ENCODE measurements around the gene STAMBPL1. TPM values are rescaled to one million over a fixed set of nuclear protein-coding genes. Genes with fewer than 3 reads are reported as not detected.
A peak's percentile ranks its signal among the peaks of the same experiment; 100 is the strongest.

STAMBPL1 gene
- polyA plus RNA-seq, 1 donor = 25.5 TPM

DNA sequence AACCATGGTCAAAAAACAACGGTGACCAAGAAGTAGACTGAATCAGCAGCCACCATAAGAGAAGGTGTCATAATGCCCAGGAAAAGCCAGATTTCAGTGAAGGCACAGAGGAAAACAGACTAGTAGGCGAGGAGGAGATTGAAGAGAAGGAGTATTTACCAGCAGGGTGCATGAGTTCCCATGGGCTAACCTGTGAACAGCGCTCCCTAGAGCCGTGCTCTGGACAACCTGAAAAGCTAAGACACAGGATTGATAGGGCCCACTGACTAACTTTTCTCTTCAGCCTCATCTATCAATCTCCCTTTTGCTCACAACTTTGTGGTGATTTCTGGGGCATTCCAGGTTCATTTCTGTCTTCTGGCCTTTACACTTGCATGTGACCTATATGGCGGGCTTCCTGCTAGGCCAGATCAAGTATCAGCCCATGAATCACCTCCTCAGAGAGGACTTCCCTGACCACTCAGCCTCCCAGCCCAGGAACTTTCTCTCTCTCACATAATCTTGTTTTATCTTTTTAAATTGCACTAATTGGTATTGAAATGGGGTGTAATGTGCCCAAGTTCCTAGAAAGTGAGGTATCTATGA, 41.2 kb upstream of the STAMBPL1 start:
- Histone ChIP-seq H3K9me3 (ENCODE audit: control insufficient read depth, low read depth, low read length) (no peaks in the 10 kb centered on the region), H3K4me3 (ENCODE audit: low read length) (no peak overlapping the region), H3K27me3 (ENCODE audit: control insufficient read depth, insufficient read depth, low read length) (no peaks in the 10 kb centered on the region), H3K4me1 (ENCODE audit: control insufficient read depth, insufficient read depth, low read length) (peaks cover 18% of the 10 kb centered on the region), H3K27ac (ENCODE audit: low read length) (no peak overlapping the region), H3K36me3 (ENCODE audit: control insufficient read depth, insufficient read depth, low read length) (no peaks in the 10 kb centered on the region)
- 100% methylated on average over 1 of the region's 5 CpGs for WGBS (ENCODE audit: insufficient coverage, low lambda C conversion rate)
- DNase-seq = no peak

DNA sequence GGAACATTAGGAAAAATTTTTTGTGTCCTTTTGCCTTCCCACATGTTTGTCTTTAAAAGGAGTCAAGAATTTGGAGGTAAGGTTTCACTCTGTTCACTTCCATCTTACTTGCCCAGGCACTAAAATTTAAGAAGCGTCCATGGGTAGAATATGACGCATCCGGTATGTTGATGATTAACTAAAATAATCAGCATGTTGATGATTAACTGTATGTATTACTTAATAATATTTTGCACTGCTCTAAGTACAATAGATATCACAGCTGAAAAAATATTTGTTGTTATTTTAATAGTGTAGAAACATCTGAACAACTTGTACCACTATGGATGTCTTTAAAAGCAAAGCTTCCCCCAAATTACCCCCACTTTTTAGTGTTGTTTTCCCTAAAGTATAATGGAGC, 39.9 kb upstream of the STAMBPL1 start:
- H3K36me3 ChIP-seq (ENCODE audit: control insufficient read depth, insufficient read depth, low read length) = no peaks in the 10 kb centered on the region
- peak overlapping the region; percentile 55 for H3K27ac ChIP-seq (ENCODE audit: low read length)
- peaks cover 18% of the 10 kb centered on the region for H3K4me1 ChIP-seq (ENCODE audit: control insufficient read depth, insufficient read depth, low read length)
- no peaks in the 10 kb centered on the region for H3K27me3 ChIP-seq (ENCODE audit: control insufficient read depth, insufficient read depth, low read length)
- no peak overlapping the region for H3K4me3 ChIP-seq (ENCODE audit: low read length)
- WGBS (ENCODE audit: insufficient coverage, low lambda C conversion rate) = no CpG with 5 or more reads among the region's 3 CpGs
- peak; percentile 48 to 85 for DNase-seq
- H3K9me3 ChIP-seq (ENCODE audit: control insufficient read depth, low read depth, low read length) = no peaks in the 10 kb centered on the region

DNA sequence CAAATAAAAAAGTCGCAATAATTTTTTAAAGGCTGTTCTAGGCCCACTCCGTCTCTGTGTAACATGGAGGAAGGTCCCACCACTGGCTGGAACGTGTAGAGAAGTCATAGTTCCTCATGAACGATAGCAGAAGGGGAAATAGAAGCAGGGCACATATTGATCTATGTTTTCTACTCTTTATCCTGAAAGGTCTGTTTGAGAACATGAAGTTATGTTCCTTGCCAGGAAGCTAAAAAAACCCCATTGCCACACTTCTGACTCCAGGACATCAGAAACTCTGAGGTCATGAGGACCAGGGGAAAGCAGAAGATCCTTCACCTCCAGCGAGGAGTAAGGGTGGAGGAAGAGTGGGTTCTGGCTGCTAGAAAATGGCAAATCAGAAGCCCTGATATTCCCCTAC, 39.2 kb upstream of the STAMBPL1 start:
- peaks cover 18% of the 10 kb centered on the region for H3K4me1 ChIP-seq (ENCODE audit: control insufficient read depth, insufficient read depth, low read length)
- H3K36me3 ChIP-seq (ENCODE audit: control insufficient read depth, insufficient read depth, low read length) = no peaks in the 10 kb centered on the region
- no peaks in the 10 kb centered on the region for H3K27me3 ChIP-seq (ENCODE audit: control insufficient read depth, insufficient read depth, low read length)
- H3K27ac ChIP-seq (ENCODE audit: low read length) = peak overlapping the region; percentile 55
- no peaks in the 10 kb centered on the region for H3K9me3 ChIP-seq (ENCODE audit: control insufficient read depth, low read depth, low read length)
- DNase-seq = no peak
- 90% methylated on average over 2 of the region's 5 CpGs for WGBS (ENCODE audit: insufficient coverage, low lambda C conversion rate)
- H3K4me3 ChIP-seq (ENCODE audit: low read length) = no peak overlapping the region

DNA sequence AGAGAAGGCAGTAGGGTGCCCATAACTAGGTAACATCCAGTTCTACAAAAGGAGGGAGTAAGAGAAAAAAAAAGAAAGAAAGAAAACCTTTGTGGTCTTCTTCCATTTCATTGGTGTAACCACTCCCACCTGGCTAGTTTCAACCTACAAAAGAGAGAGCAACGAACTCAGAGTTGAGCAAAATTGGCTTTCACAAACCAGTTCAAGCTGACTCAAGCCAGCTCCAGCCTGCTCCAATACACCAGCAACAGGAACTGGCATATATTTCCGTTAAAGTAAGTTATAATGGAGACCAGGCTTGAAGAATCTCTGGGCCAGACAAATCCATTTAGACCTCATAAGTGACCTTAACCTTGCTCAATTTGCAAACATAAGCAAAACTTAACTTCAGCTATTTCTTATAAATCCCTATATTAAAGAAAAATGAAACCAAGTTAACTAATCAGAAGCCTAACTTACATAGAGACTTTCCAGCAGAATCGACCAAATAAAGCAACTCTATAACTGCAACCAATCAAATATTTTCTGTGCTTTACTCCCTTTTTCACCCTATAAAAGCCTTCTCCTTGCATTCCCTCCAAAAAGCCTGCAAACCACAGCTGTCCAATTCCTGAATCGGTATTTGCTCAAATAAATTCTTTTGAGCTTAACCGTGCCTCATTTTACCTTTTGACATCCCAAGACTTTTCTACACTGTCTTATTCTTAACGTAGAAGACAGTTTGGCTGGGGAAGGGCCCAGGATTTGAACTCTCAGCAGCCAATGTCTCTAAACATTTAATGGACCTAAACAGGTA, 38.5 kb upstream of the STAMBPL1 start:
- 86% methylated on average over 2 of the region's 6 CpGs for WGBS (ENCODE audit: insufficient coverage, low lambda C conversion rate)
- no peaks in the 10 kb centered on the region for H3K9me3 ChIP-seq (ENCODE audit: control insufficient read depth, low read depth, low read length)
- H3K36me3 ChIP-seq (ENCODE audit: control insufficient read depth, insufficient read depth, low read length) = no peaks in the 10 kb centered on the region
- no peaks in the 10 kb centered on the region for H3K27me3 ChIP-seq (ENCODE audit: control insufficient read depth, insufficient read depth, low read length)
- no peak overlapping the region for H3K4me3 ChIP-seq (ENCODE audit: low read length)
- peaks cover 18% of the 10 kb centered on the region for H3K4me1 ChIP-seq (ENCODE audit: control insufficient read depth, insufficient read depth, low read length)
- peak in 1 of 2 donors; percentile 50 for DNase-seq
- H3K27ac ChIP-seq (ENCODE audit: low read length) = peak overlapping the region; percentile 55

DNA sequence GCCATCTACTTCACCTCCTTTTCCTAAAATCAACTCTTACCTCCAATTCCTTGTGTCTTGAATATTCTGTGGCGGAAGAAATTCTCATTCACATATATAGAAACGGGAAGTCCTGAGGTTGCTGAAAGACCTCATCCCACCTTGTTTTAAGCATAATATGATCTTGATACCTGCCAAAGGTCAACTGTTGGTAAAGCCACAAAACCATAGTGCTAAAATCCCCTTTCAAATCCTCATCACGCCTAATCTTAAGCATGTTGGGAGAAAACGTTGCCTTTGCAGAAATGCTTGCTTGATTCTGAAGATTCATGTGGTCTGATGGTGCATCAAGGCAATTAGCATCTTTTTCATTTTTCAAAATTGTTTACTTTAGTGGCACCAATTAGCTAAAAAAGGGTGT, 36.9 kb upstream of the STAMBPL1 start:
- H3K27ac ChIP-seq (ENCODE audit: low read length) = no peak overlapping the region
- peaks cover 18% of the 10 kb centered on the region for H3K4me1 ChIP-seq (ENCODE audit: control insufficient read depth, insufficient read depth, low read length)
- H3K4me3 ChIP-seq (ENCODE audit: low read length) = no peak overlapping the region
- DNase-seq = no peak
- no peaks in the 10 kb centered on the region for H3K9me3 ChIP-seq (ENCODE audit: control insufficient read depth, low read depth, low read length)
- H3K36me3 ChIP-seq (ENCODE audit: control insufficient read depth, insufficient read depth, low read length) = no peaks in the 10 kb centered on the region
- WGBS (ENCODE audit: insufficient coverage, low lambda C conversion rate) = no CpG with 5 or more reads among the region's 4 CpGs
- no peaks in the 10 kb centered on the region for H3K27me3 ChIP-seq (ENCODE audit: control insufficient read depth, insufficient read depth, low read length)

DNA sequence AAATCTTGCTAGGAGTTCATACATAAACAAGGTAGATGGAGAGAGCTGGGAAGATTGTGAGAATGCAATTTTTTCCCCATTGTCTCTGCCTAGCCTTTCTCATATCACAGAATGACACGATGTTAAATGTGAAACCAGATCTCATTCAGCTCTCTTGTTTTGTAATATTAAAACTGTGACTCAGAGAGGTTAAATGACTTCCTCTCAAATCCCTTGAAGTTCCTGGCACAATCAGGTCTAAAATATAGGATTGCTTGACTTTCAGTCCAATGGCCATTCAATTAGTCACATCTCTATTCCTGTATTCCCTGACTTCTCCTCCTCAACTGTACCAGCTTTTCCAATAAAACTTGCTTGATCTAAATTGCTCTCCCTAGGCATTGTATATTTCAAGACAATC, 31.5 kb upstream of the STAMBPL1 start:
- no peaks in the 10 kb centered on the region for H3K36me3 ChIP-seq (ENCODE audit: control insufficient read depth, insufficient read depth, low read length)
- no peaks in the 10 kb centered on the region for H3K9me3 ChIP-seq (ENCODE audit: control insufficient read depth, low read depth, low read length)
- no peaks in the 10 kb centered on the region for H3K27me3 ChIP-seq (ENCODE audit: control insufficient read depth, insufficient read depth, low read length)
- H3K27ac ChIP-seq (ENCODE audit: low read length) = no peak overlapping the region
- H3K4me1 ChIP-seq (ENCODE audit: control insufficient read depth, insufficient read depth, low read length) = no peaks in the 10 kb centered on the region
- DNase-seq = no peak
- WGBS (ENCODE audit: insufficient coverage, low lambda C conversion rate) = no CpG with 5 or more reads among the region's 1 CpG
- no peak overlapping the region for H3K4me3 ChIP-seq (ENCODE audit: low read length)

DNA sequence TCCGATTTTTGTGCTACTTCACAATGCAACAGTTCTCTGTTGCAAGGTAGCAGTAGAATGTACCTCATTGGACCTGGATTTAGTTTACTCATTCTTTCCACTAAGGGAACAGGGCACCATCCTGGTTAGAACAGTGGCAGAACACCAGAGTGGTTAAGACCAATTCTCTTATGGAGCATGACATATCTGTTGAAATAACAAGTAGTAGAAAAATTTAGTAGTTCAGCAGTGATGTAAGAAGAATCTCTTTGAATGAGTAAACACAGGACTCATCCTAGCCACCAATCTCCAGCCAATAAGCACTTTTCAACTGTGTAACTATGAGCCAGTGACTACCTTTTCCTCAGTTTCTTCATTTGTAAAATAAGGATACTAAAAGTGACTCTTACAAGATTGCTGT, 30.8 kb upstream of the STAMBPL1 start:
- Histone ChIP-seq H3K36me3 (ENCODE audit: control insufficient read depth, insufficient read depth, low read length) (no peaks in the 10 kb centered on the region), H3K27ac (ENCODE audit: low read length) (no peak overlapping the region), H3K4me3 (ENCODE audit: low read length) (no peak overlapping the region), H3K4me1 (ENCODE audit: control insufficient read depth, insufficient read depth, low read length) (no peaks in the 10 kb centered on the region), H3K9me3 (ENCODE audit: control insufficient read depth, low read depth, low read length) (no peaks in the 10 kb centered on the region), H3K27me3 (ENCODE audit: control insufficient read depth, insufficient read depth, low read length) (no peaks in the 10 kb centered on the region)
- no peak for DNase-seq
- WGBS (ENCODE audit: insufficient coverage, low lambda C conversion rate) = 100% methylated on average over 1 of the region's 1 CpG

DNA sequence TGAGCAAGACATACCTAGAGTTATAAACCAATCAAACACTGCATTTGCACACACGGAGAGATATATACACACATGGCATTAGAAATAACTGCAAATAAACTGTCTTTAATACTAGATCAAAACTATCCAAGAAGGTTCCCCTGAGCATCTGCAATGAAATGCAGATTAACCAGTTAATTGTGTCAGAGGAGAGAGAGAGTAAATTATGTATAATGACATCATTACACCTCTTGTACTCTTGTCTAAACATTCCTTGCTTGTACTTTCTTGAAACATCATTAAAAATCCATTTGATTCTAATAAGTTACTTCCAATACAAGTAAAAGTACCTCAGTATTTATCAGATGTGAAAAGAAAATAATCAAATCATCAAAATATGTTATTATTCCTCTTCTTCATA, 29.3 kb upstream of the STAMBPL1 start:
- Histone ChIP-seq H3K27me3 (ENCODE audit: control insufficient read depth, insufficient read depth, low read length) (no peaks in the 10 kb centered on the region), H3K4me3 (ENCODE audit: low read length) (no peak overlapping the region), H3K36me3 (ENCODE audit: control insufficient read depth, insufficient read depth, low read length) (no peaks in the 10 kb centered on the region), H3K27ac (ENCODE audit: low read length) (peak overlapping the region; percentile 72), H3K9me3 (ENCODE audit: control insufficient read depth, low read depth, low read length) (no peaks in the 10 kb centered on the region), H3K4me1 (ENCODE audit: control insufficient read depth, insufficient read depth, low read length) (no peaks in the 10 kb centered on the region)
- DNase-seq = no peak
- WGBS (ENCODE audit: insufficient coverage, low lambda C conversion rate) = no CpG with 5 or more reads among the region's 1 CpG

DNA sequence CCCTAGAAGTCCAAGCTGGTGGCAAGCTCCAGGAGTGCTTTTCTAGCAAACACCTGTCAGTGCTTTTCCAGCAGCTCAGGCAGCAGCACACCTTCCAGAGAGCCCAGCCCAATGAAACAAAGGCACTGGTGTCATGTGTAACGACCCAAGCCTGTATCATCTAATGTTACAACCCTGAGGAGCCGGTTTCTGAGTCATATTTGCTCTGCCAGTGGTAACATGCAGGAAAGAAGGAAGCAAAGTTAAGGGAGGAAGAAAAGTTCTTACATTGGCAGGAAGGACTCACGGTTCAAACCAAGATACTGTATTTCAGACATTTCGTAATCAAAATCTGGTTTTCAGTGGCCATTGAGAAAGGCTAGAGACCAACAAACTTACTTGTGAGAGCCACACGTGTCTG, 28.3 kb upstream of the STAMBPL1 start, which contains the start of gene ANKRD22:
Gene ANKRD22 (minus strand): TSS at position 139 of the 400 bp plus-strand sequence. CDS start 237 bp downstream, outside the sequence.
- no peak within 1 kb of the TSS for H3K4me3 ChIP-seq (ENCODE audit: low read length)
- H3K27me3 ChIP-seq (ENCODE audit: control insufficient read depth, insufficient read depth, low read length) = no peaks in the 10 kb centered on the region
- no peaks in the 10 kb centered on the region for H3K36me3 ChIP-seq (ENCODE audit: control insufficient read depth, insufficient read depth, low read length)
- H3K9me3 ChIP-seq (ENCODE audit: control insufficient read depth, low read depth, low read length) = no peaks in the 10 kb centered on the region
- 17% methylated on average over 2 of the region's 5 CpGs for WGBS (ENCODE audit: insufficient coverage, low lambda C conversion rate)
- H3K4me1 ChIP-seq (ENCODE audit: control insufficient read depth, insufficient read depth, low read length) = no peaks in the 10 kb centered on the region
- H3K27ac ChIP-seq (ENCODE audit: low read length) = peak within 1 kb of the TSS; percentile 72
- peak; percentile 88 to 95 for DNase-seq

DNA sequence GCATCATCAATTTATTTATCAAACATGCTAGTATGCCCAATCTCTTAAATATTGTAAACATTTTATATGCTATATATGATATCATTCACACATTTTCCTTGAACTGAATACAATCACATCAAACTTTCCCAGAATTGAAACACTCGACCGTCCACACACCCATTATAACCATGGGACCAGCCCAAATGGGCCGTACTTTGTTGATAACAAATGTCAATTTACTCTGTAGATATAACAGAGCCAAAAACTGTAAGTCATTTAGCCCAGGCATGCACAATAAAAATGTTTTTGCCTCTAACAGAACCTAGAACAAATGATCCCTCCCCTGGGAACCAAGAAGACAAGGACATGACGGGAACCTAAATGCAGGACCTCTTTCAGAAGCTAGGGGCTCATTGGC, 27.7 kb upstream of the STAMBPL1 start:
- H3K27me3 ChIP-seq (ENCODE audit: control insufficient read depth, insufficient read depth, low read length) = no peaks in the 10 kb centered on the region
- H3K4me3 ChIP-seq (ENCODE audit: low read length) = no peak overlapping the region
- no peak for DNase-seq
- WGBS (ENCODE audit: insufficient coverage, low lambda C conversion rate) = no CpG with 5 or more reads among the region's 4 CpGs
- H3K9me3 ChIP-seq (ENCODE audit: control insufficient read depth, low read depth, low read length) = no peaks in the 10 kb centered on the region
- no peaks in the 10 kb centered on the region for H3K4me1 ChIP-seq (ENCODE audit: control insufficient read depth, insufficient read depth, low read length)
- no peaks in the 10 kb centered on the region for H3K36me3 ChIP-seq (ENCODE audit: control insufficient read depth, insufficient read depth, low read length)
- H3K27ac ChIP-seq (ENCODE audit: low read length) = peak overlapping the region; percentile 72

Data from large intestine (tissue), 3 donors.